ENCODE data around the gene FBXL19. TPM values are rescaled to one million over a fixed set of nuclear protein-coding genes. Genes with fewer than 3 reads are reported as not detected.

FBXL19 gene
- total and polyA plus RNA-seq, 4 donors = 0.31 to 4.8 (median 2.7) TPM

DNA sequence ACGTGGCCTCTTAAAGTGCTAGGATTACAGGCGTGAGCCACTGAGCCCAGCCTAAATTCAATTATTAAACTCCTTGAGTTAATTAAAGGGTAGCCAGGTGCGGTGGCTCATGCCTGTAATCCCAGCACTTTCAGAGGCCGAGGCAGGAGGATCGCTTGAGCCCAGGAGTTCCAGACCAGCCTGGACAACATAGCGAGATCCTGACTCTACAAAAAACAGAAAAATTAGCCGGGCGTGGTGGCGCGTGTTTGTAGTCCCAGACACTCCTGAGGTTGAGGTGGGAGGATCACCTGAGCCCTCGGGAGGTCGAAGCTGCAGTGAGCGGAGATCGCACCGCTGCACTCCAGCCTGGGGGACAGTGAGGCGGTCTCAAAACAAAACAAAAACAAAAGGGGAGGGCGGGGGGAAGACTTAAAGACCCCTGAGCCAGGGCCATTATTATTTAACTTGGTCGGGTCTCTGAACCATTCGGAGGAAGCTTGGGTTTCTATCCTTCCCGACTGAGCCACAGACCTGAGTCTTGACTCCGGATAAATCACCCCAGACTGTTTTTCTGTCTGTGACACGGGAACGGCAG lies 49.0 kb upstream of the FBXL19 start:
- Histone ChIP-seq H3K27me3 (ENCODE audit: control insufficient read depth in 4 of 4, insufficient read depth in 4 of 4, low read length in 3 of 4) (no peaks in the 10 kb centered on the region), H3K4me1 (ENCODE audit: control insufficient read depth in 4 of 4, insufficient read depth in 4 of 4, low read length in 3 of 4) (peaks cover 8 to 24% (median 13%) of the 10 kb centered on the region in 4 donors), H3K4me3 (ENCODE audit: low read depth in 1 of 3, low read length in 3 of 3) (peak overlapping the region; percentile 65 to 96 (median 88)), H3K9ac (ENCODE audit: low read depth in 1 of 2, low read length in 2 of 2) (peak overlapping the region; percentile 81 to 82), H3K27ac (ENCODE audit: low read depth in 1 of 2, low read length in 2 of 2) (peak overlapping the region; percentile 91 to 96), H3K9me3 (ENCODE audit: control insufficient read depth in 4 of 4, low read length in 3 of 4) (no peaks in the 10 kb centered on the region), H3K36me3 (ENCODE audit: control insufficient read depth in 4 of 4, insufficient read depth in 3 of 4, low read depth in 1 of 4, low read length in 3 of 4) (peaks cover 0 to 2% (median under 1%) of the 10 kb centered on the region in 4 donors)
- 18% methylated on average over 23 of the region's 23 CpGs for WGBS
- TF ChIP-seq HNF4A (conservative IDR thresholded peaks at IDR 0.05) = no peak
- TF ChIP-seq, protein P1, sequence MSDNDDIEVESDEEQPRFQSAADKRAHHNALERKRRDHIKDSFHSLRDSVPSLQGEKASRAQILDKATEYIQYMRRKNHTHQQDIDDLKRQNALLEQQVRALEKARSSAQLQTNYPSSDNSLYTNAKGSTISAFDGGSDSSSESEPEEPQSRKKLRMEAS (IDR thresholded peaks at IDR 0.05) = peak; percentile 6
- no peak for DNase-seq (ENCODE audit: low spot score)

DNA sequence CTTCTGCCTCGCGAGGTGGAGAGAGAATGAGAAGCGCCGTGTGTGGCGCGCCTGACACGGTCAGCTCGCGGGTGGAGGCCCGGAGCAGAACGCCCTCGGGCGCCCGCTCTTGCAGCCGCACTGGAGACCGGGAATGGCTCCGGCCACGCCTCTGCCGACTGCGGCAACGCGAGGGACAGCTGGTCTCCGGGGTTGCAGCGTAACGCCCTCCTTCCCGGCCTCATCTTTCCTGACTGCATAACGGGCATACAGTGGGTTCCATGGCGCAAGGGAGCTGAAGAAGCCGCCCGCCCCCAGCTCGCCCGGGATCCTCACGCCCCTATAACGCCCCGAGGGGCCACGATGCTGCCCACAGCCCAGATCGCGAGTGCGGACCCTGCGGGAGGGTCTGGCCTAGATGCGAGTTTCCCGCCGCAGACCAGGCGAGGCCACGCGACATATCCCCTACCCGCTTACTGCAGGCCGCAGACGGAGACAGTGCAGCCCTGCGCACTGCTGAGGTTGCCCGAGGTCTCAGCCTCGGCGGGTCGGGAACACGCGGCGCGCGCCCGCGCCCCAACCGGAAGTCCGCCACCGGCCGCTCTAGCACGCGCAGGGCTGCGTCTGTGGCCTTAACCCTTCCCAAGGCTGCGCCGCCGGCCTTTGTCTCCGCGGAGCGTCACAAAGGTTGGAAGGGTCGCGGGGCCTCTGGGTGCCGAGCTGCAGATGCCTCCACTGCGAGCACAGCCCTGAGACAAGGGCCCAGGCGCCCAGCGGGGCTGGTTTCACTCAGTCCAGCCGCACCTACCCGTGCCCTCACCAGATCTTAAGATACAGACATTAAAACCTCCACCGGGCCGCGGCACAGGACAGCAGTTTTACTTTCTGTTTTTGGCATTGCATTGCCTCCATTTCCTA lies 48.3 kb upstream of the FBXL19 start:
- Histone ChIP-seq H3K4me3 (ENCODE audit: low read depth in 1 of 3, low read length in 3 of 3) (peak overlapping the region; percentile 65 to 96 (median 88)), H3K9ac (ENCODE audit: low read depth in 1 of 2, low read length in 2 of 2) (peak overlapping the region; percentile 81 to 94), H3K36me3 (ENCODE audit: control insufficient read depth in 4 of 4, insufficient read depth in 3 of 4, low read depth in 1 of 4, low read length in 3 of 4) (peaks cover 0 to 2% (median under 1%) of the 10 kb centered on the region in 4 donors), H3K27me3 (ENCODE audit: control insufficient read depth in 4 of 4, insufficient read depth in 4 of 4, low read length in 3 of 4) (no peaks in the 10 kb centered on the region), H3K9me3 (ENCODE audit: control insufficient read depth in 4 of 4, low read length in 3 of 4) (no peaks in the 10 kb centered on the region), H3K4me1 (ENCODE audit: control insufficient read depth in 4 of 4, insufficient read depth in 4 of 4, low read length in 3 of 4) (peaks cover 8 to 24% (median 13%) of the 10 kb centered on the region in 4 donors), H3K27ac (ENCODE audit: low read depth in 1 of 2, low read length in 2 of 2) (peak overlapping the region; percentile 91 to 96)
- TF ChIP-seq HNF4A (conservative IDR thresholded peaks at IDR 0.05) = peak; percentile 15 to 29
- TF ChIP-seq CTCF (IDR thresholded peaks at IDR 0.05; ENCODE audit: low read depth, low read length, missing input control) = no peak
- TF ChIP-seq YY1 (IDR thresholded peaks at IDR 0.05) = peak; percentile 74
- no peak for TF ChIP-seq FOXA1 (IDR thresholded peaks at IDR 0.05)
- TF ChIP-seq TAF1 (conservative IDR thresholded peaks at IDR 0.05) = peak; percentile 58
- TF ChIP-seq RXRA (IDR thresholded peaks at IDR 0.05) = peak; percentile 30 to 48
- peak; percentile 89 for TF ChIP-seq NR2F2 (IDR thresholded peaks at IDR 0.05)
- peak in 1 of 2 donors; percentile 51 for TF ChIP-seq RAD21 (IDR thresholded peaks at IDR 0.05)
- no peak for TF ChIP-seq HNF4G (IDR thresholded peaks at IDR 0.05)
- no peak for TF ChIP-seq JUND (IDR thresholded peaks at IDR 0.05)
- peak; percentile 56 to 90 for TF ChIP-seq GABPA (IDR thresholded peaks at IDR 0.05 in 1 of 2, conservative IDR thresholded peaks at IDR 0.05 in 1 of 2)
- peak; percentile 69 for TF ChIP-seq REST (IDR thresholded peaks at IDR 0.05)
- TF ChIP-seq ATF3 (IDR thresholded peaks at IDR 0.05) = no peak
- no peak for TF ChIP-seq FOXA2 (IDR thresholded peaks at IDR 0.05)
- TF ChIP-seq, protein P2, sequence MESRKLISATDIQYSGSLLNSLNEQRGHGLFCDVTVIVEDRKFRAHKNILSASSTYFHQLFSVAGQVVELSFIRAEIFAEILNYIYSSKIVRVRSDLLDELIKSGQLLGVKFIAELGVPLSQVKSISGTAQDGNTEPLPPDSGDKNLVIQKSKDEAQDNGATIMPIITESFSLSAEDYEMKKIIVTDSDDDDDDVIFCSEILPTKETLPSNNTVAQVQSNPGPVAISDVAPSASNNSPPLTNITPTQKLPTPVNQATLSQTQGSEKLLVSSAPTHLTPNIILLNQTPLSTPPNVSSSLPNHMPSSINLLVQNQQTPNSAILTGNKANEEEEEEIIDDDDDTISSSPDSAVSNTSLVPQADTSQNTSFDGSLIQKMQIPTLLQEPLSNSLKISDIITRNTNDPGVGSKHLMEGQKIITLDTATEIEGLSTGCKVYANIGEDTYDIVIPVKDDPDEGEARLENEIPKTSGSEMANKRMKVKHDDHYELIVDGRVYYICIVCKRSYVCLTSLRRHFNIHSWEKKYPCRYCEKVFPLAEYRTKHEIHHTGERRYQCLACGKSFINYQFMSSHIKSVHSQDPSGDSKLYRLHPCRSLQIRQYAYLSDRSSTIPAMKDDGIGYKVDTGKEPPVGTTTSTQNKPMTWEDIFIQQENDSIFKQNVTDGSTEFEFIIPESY (IDR thresholded peaks at IDR 0.05) = no peak
- TF ChIP-seq, protein P1 (IDR thresholded peaks at IDR 0.05) = no peak
- no peak for TF ChIP-seq EGR1 (IDR thresholded peaks at IDR 0.05; ENCODE audit: low read depth in 2 of 2)
- peak; percentile 67 for TF ChIP-seq SP1 (IDR thresholded peaks at IDR 0.05)
- peak; percentile 86 for DNase-seq (ENCODE audit: low spot score)
- under 1% methylated on average over 85 of the region's 85 CpGs for WGBS
